ENCODE data around the gene IGFL2.
A peak's percentile ranks its signal among the peaks of the same experiment; 100 is the strongest.
"Not testable (repeated sequence)": the region's sequence is repeated elsewhere in the genome, so short reads cannot be mapped to it uniquely, and the experiment has no call there.

Gene IGFL2

GRCh38 chr19:46191972-46192371 lies 43.9 kb downstream of the IGFL2 start:
- DNase-seq: no peak

DNA sequence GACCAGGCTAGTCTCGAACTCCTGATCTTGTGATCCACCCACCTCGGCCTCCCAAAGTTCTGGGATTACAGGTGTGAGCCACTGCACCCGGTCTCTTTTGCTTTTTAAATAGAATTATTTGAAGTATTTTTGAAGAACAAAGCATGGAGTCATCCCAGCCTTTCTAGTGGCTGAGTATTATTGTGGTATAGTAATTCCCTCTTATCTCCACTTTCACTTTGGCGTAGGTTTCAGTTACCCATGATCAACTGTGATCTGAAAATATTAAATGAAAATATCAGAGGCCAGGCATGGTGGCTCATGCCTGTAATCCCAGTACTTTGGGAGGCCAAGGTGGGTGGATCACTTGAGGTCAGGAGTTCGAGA lies 44.6 kb downstream of the IGFL2 start:
- not testable (repeated sequence) for DNase-seq

DNA sequence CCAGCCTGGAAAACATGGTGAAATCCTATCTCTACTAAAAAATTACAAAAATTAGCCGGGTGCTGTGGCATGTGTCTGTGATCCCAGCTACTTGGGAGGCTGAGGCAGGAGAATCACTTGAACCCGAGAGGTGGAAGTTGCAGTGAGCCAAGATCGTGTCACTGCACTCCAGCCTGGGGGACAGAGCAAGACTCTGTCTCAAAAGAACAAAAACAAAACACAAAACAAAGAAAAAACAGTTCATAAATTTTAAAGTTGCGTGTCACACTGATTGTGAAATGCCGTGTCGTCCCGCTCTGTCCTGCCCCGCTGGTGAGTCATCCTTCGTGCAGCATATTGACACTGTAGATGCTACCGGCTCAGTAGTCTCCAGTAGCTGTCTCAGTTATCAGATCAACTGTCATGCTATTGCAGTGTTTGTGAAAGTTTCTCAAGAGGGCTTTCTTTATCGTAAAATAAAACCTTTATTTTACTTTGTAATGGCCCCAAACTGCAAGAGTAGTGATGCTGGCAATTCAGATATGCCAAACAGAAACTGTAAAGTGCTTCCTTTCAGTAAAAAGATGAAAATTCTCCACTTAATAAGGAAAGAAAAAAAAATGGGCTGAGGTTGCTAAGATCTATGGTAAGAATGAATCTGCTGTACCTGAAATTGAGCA lies 45.1 kb downstream of the IGFL2 start:
- peak; percentile 25 for DNase-seq

- no peak for DNase-seq
Observed at GRCh38 chr19:46193678-46194077, 45.6 kb downstream of the IGFL2 start.

DNA sequence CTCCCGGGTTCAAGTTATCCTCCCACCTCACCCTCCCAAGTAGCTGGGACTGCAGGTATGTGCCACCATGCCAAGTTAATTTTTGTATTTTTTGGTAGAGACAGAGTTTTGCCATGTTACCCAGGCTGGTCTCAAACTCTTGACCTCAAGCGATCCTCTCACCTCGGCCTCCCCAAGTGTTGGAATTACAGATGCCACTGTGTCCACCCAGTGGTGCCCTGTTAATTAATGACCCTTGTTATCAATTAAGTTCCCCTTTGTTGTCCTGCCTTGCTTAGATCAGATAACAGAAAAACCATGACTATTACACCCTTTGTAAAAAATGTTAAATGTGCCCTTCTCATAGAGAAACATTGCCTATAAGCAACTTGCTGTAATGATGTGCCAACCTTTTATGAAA lies 47.1 kb downstream of the IGFL2 start:
- DNase-seq: no peak

GRCh38 chr19:46195919-46196318 lies 47.9 kb downstream of the IGFL2 start:
- not testable (repeated sequence) for DNase-seq

DNA sequence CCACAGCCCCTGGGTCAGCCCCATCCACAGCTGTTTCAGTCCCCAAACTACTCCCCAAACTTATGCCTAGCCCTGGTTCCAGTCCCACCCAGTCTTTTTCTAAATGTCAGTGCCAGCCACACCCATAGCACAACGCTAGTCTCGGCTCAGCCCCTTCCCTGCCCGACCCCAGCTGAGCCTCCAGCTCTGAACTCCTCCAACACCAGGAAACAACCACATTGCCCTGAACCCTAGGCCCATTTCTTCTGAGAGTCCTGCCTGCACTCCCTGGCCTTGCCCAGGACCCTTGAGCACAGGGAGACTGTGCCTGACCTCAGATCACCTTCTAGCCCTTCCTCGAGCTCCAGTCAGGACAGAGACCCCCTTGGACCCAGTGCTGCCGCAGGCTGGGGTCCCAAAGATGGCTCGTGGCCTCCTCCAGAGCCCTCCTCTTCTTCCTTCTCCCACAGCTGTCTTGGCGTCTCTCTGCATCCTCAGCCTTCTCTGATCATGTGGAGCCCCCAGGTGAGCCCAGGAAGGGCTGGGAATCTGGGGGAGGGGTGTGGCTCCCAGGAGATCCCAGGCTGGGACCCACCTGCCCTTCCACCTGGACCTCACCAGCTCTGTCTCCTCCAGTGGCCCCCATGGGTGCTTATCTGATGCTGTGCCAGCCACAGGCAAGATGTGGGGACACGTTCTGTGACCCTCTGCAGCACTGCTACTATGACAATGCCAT lies 48.5 kb downstream of the IGFL2 start:
- no peak for DNase-seq

GRCh38 chr19:46197314-46198070 lies 49.5 kb downstream of the IGFL2 start:
- DNase-seq: no peak

DNA sequence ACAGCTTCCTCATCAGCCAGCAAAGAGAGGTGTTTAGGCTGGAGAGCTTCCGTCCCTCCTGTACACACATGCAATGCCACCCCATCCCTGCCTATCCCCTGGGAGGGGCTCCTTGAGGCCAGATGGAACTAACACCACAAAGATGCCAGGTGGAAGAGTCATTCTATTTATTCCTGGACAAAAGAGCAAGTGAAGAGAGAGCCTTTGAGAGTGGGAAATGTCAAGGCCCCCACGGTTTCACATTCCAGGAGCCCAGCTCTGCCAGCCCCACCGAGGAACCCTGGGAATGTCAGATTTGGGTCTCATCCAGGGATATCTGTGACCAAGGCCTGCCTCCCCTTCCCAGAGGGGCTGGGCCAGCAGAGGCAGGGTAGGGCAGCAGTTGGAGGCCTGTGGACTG lies 50.7 kb downstream of the IGFL2 start:
- no peak for DNase-seq

- no peak for DNase-seq
Observed at GRCh38 chr19:46201454-46202310, 53.6 kb downstream of the IGFL2 start.

DNA sequence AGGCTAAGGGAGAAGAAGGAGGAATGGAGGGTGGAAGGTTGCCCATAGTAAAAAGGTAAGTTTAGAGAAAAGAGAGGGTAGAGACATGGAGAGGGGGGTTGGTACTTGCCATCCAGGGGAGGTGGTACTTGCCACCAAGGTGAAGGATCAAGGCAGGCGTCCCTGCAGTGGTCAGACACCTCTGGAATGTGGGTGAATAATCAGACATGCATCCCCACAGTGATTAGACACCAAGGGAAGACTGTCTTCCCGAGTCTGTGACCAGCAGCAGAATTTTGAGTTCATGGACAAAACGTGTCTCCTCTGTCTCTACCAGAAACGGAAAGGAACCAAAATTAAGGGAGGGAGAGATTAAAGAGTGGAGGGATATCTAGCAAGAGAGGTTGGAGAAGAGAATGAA lies 54.4 kb downstream of the IGFL2 start:
- DNase-seq: no peak

GRCh38 chr19:46202872-46203860 lies 55.1 kb downstream of the IGFL2 start:
- no peak for DNase-seq

DNA sequence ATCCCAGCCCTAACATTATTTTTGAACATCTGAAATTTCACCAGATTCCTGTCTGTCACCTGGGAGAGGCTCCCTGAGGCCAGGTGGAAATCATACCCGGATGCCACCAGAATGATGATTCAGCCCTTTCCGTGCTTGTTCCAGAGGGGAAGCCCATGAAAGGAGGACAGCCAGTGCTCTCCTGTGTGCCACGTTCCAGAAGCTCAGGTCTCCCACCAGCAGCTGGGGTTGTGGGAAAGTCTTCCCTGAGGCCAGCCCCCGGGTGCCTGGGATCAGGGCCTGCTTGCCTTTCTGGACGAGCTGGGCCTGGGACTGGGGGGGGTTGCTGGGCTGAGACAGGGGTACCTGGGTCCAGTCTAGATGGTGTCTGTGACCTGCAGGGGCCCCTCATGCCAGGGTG lies 56.0 kb downstream of the IGFL2 start:
- no peak for DNase-seq

DNA sequence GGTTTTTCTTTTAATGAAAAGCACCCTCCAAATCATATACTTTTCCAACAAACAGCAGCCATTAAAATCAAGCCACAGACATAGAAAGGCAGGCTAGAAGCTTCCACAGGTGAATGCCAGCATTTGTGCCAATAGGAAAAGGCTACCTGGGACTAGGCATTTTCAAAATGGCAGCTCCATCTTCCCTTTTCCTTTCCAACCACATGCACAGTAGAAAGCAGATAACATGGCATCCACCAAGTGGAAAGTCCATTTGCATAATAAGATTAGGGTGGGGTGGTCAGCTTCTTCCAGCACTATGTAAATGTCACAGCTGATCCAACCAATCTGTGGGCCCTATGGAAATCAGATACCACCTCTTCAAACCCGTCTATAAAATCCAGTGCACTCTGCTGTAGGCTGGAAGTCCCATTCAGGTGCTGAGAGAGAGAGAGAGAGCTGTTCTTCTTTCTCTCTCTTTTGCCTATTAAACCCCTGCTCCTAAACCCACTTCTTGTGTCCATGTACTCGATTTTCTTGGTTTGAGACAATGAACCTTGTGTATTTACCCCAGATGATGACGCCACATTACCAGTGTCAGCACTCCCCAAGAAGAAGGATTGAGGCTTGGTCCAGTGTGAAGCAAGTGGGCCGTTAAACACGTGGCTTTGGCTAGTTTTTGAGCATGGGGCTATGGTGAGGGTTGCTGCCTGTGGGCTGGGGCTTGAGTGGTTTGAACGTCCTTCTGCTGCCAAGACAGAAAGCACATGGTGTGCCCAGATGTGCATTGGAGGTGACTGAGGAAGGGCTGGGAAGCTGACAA lies 57.3 kb downstream of the IGFL2 start:
- peak; percentile 17 for DNase-seq

DNA sequence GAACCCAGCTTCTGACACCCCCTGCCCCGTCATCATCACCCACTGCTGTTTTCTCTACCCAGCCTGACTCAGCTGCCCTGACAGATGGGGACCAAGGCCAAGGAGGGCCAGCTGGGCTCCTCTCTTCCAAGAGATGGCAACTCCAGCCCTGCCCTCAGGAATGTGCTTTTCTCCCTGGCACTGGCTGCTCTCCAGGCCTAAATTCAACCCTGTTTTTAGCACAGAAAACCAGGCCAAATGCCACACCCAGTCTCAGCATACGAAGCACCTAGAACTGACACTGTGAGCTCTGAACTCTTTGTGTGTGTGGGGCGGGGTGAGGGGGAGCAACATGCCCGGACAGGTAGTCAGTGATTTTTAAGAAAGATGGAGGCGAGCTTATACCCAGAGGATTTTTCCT lies 58.1 kb downstream of the IGFL2 start:
- DNase-seq: no peak

GRCh38 chr19:46206682-46207081 lies 58.6 kb downstream of the IGFL2 start:
- no peak for DNase-seq

DNA sequence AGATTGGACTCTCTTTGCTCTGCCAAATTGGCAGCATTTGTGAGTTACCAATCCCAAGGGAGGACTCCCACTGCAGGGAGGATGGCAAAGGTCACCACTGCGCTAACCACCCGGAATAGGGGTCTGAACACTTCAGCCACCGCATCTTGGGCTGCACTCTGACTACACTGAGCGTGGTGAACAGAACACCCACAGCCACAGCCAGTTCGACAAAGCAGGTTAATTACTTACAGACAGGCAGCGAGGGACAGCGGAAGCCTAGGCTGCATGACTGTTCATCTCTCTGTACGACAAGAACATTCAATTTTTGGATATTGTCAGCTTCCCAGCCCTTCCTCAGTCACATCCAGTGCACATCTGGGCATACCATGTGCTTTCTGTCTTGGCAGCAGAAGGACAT lies 59.8 kb downstream of the IGFL2 start:
- DNase-seq: not testable (repeated sequence)

DNA sequence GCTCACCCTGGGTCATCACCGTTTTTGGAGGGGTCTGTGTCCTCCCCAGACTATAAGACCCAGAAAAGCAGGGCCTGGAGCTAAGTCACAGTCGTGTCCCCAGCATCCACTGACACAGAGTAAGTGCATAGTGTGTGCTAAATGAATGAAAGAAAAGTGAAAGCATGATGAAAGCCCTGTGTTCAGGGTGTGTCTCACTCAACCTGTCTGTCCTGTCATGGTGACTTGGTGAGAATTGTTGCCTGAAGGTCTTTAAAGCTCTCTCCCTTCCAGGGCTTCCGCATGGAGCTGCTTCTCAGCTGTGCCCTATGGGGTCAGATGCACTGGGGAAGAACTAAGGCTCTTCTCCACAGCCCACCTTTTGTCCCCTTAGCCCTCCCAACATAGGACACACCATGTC lies 61.0 kb downstream of the IGFL2 start:
- no peak for DNase-seq

GRCh38 chr19:46209472-46209871 lies 61.4 kb downstream of the IGFL2 start:
- no peak for DNase-seq

DNA sequence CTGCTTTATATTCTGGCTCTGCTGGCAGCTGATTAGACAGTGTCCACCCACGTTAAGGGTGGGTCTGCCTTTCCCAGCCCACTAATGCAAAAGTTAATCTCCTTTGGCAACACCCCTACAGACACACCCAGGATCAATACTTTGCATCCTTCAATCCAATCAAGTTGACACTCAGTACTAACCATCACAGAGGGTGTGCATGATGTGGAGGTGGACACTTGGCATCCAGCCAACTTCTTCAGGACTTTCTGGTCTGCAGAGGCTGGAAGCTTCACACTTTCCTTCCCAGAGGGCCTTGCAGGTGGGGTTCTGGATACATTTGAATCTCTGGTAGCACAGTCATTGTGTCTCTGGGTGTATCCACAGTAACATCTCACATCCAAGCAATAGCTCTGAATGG lies 62.6 kb downstream of the IGFL2 start:
- DNase-seq: no peak
